A673 (cell line): ENCODE data around the gene PARP4. TPM values are rescaled to one million over a fixed set of nuclear protein-coding genes. Genes with fewer than 3 reads are reported as not detected.

Source experiments
- BruUV-seq: library from RNA; stranded (reverse); fragments of 400-500 nt; replicated peaks from 2 replicates; lab custom pipeline; 2021; lab: Mats Ljungman, UMichigan
- CTCF ChIA-PET: fragments of 300-600 bp; sonication (Branson Sonifier 250); formaldehyde crosslinking; loops from one replicate; lab custom pipeline; 2022; ENCODE audit warnings: antibody characterized with exemption; lab: Charles Lee
- POLR2A ChIA-PET: fragments of 300-600 bp; sonication (Branson Sonifier 250); formaldehyde crosslinking; loops from one replicate; lab custom pipeline; 2022; ENCODE audit warnings: antibody characterized with exemption; ENCODE audit not compliant: low non-redundant PET; lab: Charles Lee
- DNase-seq: peaks from one replicate; pipeline ENCODE4 v3.0.0-alpha.2; 2015; ENCODE audit warnings: low spot score
- H3K27ac ChIP-seq: fragments of 200-600 bp; sonication (generic); 2 replicates; pipeline ENCODE4 v1.5.1; 2016; ENCODE audit warnings: mixed run types, low read depth, mild to moderate bottlenecking, mixed read lengths, antibody characterized with exemption, low read length; ENCODE audit not compliant: poor library complexity, severe bottlenecking
- H3K27me3 ChIP-seq: fragments of 200-600 bp; sonication (generic); replicated peaks from 2 replicates; pipeline ENCODE4 v1.6.1; 2017; ENCODE audit warnings: mixed run types, low read depth, mild to moderate bottlenecking, mixed read lengths, antibody characterized with exemption, low read length; ENCODE audit not compliant: insufficient read depth, poor library complexity
- H3K36me3 ChIP-seq: fragments of 200-600 bp; sonication (generic); 2 replicates; pipeline ENCODE4 v1.6.1; 2016; ENCODE audit warnings: mixed run types, mild to moderate bottlenecking, mixed read lengths, antibody characterized with exemption, low read length; ENCODE audit not compliant: insufficient read depth, poor library complexity, severe bottlenecking
- H3K4me1 ChIP-seq: fragments of 200-600 bp; sonication (generic); 2 replicates; pipeline ENCODE4 v1.6.1; 2017; ENCODE audit warnings: mixed run types, mild to moderate bottlenecking, mixed read lengths, antibody characterized with exemption, low read length; ENCODE audit not compliant: insufficient read depth, poor library complexity, severe bottlenecking
- H3K4me3 ChIP-seq: fragments of 200-600 bp; sonication (generic); 2 replicates; pipeline ENCODE4 v1.5.1; 2016; ENCODE audit warnings: low read depth, mixed run types, mild to moderate bottlenecking, mixed read lengths, low read length; ENCODE audit not compliant: poor library complexity, severe bottlenecking
- H3K9me3 ChIP-seq: fragments of 200-600 bp; sonication (generic); 2 replicates; pipeline ENCODE4 v1.6.1; 2016; ENCODE audit warnings: mixed run types, low read depth, mild to moderate bottlenecking, mixed read lengths, antibody characterized with exemption, low read length; ENCODE audit not compliant: poor library complexity, severe bottlenecking
- EZH2 ChIP-seq: fragments of 200-600 bp; sonication (generic); IDR thresholded peaks from 2 replicates; pipeline ENCODE4 v1.6.1; 2017; ENCODE audit warnings: borderline replicate concordance, low read depth, mild to moderate bottlenecking, mixed read lengths, antibody characterized with exemption, low read length; ENCODE audit not compliant: poor library complexity, severe bottlenecking
- intact Hi-C: fragments of 100-400 bp; cut with micrococcal nuclease; formaldehyde crosslinking; loops from one replicate; pipeline ENCODE4 v1.10.0; 2022; ENCODE audit not compliant: unreplicated experiment
- total RNA-seq: library from RNA; stranded (reverse); gene quantifications from 2 replicates; pipeline ENCODE4 v1.2.3, GENCODE V29; 2021
- TF ChIP-seq, protein P1 (sequence below): fragments of 300-800, 200-600 bp; sonication (generic); conservative IDR thresholded peaks from 2 replicates; pipeline ENCODE4 v1.5.1; 2017; ENCODE audit warnings: low read depth, mild to moderate bottlenecking, antibody characterized with exemption, low read length, moderate library complexity, mixed read lengths

PARP4 gene
- total RNA-seq, 1 experiment from 2014 or later: 66.8 TPM

DNA sequence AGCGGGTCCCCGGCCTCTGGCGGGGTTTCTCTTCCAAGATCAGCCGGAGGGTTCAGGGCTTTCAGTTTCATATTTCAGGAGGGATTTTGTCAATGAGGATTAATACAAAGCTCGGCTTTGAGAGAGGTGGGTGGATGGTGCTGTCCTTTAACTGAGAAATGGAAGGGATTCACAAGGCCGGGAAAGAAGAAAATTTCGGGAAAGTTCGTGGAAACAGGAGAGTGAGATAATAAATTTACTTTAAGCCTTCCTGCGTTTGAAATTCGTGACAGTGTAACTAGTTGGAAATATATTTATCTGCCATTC lies 283 bp upstream of the PARP4 start:
- Histone ChIP-seq H3K4me3 (peak overlapping the region; percentile 73), H3K9me3 (no peaks in the 10 kb centered on the region), H3K27me3 (no peaks in the 10 kb centered on the region), H3K27ac (peak overlapping the region; percentile 76), H3K36me3 (no peaks in the 10 kb centered on the region), H3K4me1 (peaks cover 3% of the 10 kb centered on the region)
- TF ChIP-seq EZH2: no peak
- TF ChIP-seq, protein P1, sequence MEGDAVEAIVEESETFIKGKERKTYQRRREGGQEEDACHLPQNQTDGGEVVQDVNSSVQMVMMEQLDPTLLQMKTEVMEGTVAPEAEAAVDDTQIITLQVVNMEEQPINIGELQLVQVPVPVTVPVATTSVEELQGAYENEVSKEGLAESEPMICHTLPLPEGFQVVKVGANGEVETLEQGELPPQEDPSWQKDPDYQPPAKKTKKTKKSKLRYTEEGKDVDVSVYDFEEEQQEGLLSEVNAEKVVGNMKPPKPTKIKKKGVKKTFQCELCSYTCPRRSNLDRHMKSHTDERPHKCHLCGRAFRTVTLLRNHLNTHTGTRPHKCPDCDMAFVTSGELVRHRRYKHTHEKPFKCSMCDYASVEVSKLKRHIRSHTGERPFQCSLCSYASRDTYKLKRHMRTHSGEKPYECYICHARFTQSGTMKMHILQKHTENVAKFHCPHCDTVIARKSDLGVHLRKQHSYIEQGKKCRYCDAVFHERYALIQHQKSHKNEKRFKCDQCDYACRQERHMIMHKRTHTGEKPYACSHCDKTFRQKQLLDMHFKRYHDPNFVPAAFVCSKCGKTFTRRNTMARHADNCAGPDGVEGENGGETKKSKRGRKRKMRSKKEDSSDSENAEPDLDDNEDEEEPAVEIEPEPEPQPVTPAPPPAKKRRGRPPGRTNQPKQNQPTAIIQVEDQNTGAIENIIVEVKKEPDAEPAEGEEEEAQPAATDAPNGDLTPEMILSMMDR: no peak
- BruUV-seq: no TSS peak
- intact Hi-C loops: no loop called here
- POLR2A ChIA-PET: no interaction called here
- no peak for DNase-seq
- CTCF ChIA-PET: no interaction called here

DNA sequence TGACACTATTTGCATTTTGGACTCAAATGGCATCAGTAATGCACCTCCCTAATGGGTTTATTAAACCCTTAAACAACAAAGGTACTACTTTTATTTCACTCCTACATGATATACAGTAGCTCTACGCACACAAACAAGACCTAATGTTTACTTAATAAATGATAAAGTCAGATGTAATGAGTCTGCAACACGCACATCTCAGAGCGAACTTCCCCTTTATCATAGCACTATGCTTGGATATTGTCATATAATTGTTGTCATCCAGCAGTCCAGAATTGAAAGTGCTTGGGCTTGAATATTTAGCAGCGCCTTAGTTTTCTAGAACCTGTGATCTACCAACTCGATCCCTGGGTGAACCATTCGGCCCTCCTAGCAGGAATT lies 772 bp downstream of the PARP4 start:
- CTCF ChIA-PET: no interaction called here
- Histone ChIP-seq H3K27me3 (no peaks in the 10 kb centered on the region), H3K9me3 (no peaks in the 10 kb centered on the region), H3K27ac (peak overlapping the region; percentile 76), H3K4me3 (peak overlapping the region; percentile 73), H3K4me1 (peaks cover 3% of the 10 kb centered on the region), H3K36me3 (no peaks in the 10 kb centered on the region)
- intact Hi-C loops: no loop called here
- no TSS peak for BruUV-seq
- no peak for DNase-seq
- POLR2A ChIA-PET: no interaction called here
- TF ChIP-seq, protein P1: no peak
- TF ChIP-seq EZH2: no peak

DNA sequence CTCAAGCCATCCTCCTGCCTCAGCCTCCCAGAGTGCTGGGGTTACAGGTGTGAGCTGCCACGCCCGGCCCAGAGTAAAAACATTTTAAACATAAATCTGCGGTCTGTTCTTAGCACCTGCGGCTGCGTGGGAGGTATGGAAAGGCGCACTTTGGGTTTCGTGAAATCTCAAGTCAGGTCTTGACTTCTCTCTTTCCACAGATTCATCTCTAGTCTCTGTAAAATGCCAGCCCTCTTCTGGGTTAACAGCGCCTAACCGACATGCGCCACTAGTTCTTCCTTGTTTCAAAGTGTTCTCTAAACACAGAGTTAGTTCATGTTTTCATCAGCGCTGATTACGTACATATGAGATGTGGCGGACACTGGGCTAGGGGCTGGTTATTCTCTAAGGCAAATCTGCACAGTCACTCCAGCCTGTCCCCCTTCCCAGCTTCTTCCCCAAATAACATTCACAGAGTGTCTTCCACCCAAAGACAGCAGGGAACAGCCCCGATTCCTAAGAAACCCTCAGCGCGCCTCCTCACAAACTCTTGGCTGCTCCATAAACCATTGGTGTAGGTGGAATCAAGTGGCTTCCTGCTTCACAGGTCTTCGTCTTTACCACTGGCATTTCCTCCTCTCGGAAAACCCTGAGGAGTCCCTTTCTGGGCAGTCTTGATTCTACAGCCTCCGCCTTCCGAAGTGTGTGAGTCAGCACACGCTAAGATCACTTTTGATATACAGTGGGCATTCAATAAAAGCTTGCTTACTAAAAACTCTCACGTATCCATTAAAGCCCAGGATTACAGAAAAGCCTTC lies 1.4 kb downstream of the PARP4 start:
- H3K4me1 ChIP-seq: peaks cover 3% of the 10 kb centered on the region
- DNase-seq: peak; percentile 73
- no peaks in the 10 kb centered on the region for H3K36me3 ChIP-seq
- BruUV-seq: TSS peak; percentile 55
- no peaks in the 10 kb centered on the region for H3K9me3 ChIP-seq
- H3K27me3 ChIP-seq: no peaks in the 10 kb centered on the region
- peak overlapping the region; percentile 73 for H3K4me3 ChIP-seq
- intact Hi-C loops: no loop called here
- POLR2A ChIA-PET: interaction anchor here (0.6 kb wide), 1 partner anchor 237 kb away, joined by 4 read pairs; no protein-coding TSS in a partner anchor
- no peak for TF ChIP-seq EZH2
- TF ChIP-seq, protein P1: no peak
- peak overlapping the region; percentile 76 for H3K27ac ChIP-seq
- CTCF ChIA-PET: no interaction called here
